Loucy (cell line): ENCODE results near the gene CRHR1.
A peak's percentile ranks its signal among the peaks of the same experiment; 100 is the strongest.

ENCODE experiments used
- H2AFZ ChIP-seq: fragments of 200-600 bp; sonication (generic); 2 replicates; pipeline ENCODE4 v1.6.0; 2016; ENCODE audit warnings: antibody characterized with exemption, mild to moderate bottlenecking, low read length, moderate library complexity
- H3F3A ChIP-seq: fragments of 200-600 bp; 2 replicates; pipeline ENCODE4 v1.6.0; 2016; ENCODE audit warnings: antibody characterized with exemption, low read depth, mild to moderate bottlenecking
- H3K27me3 ChIP-seq: fragments of 200-600 bp; sonication (generic); 2 replicates; pipeline ENCODE4 v1.6.1; 2014; ENCODE audit warnings: low read length, mild to moderate bottlenecking; ENCODE audit not compliant: insufficient read depth, poor library complexity, severe bottlenecking
- H3K36me3 ChIP-seq: fragments of 200-600 bp; sonication (generic); 2 replicates; pipeline ENCODE4 v1.6.1; 2016; ENCODE audit warnings: low read length; ENCODE audit not compliant: insufficient read depth
- H3K4me1 ChIP-seq: fragments of 200-600 bp; sonication (generic); 2 replicates; pipeline ENCODE4 v1.5.1; 2014; ENCODE audit warnings: low read length, mild to moderate bottlenecking; ENCODE audit not compliant: insufficient read depth, poor library complexity, severe bottlenecking
- H3K4me2 ChIP-seq: fragments of 200-600 bp; sonication (generic); 2 replicates; pipeline ENCODE4 v1.6.0; 2014; ENCODE audit warnings: antibody characterized with exemption, low read length, low read depth, mild to moderate bottlenecking; ENCODE audit not compliant: poor library complexity, severe bottlenecking
- H3K4me3 ChIP-seq: fragments of 200-600 bp; sonication (generic); 2 replicates; pipeline ENCODE4 v1.5.1; 2014; ENCODE audit warnings: low read length, mild to moderate bottlenecking, mixed read lengths; ENCODE audit not compliant: poor library complexity, severe bottlenecking
- H3K79me2 ChIP-seq: fragments of 200-600 bp; sonication (generic); 2 replicates; pipeline ENCODE4 v1.6.1; 2014; ENCODE audit warnings: low read length; ENCODE audit not compliant: insufficient read depth
- H3K9ac ChIP-seq: fragments of 200-600 bp; sonication (generic); 2 replicates; pipeline ENCODE4 v1.6.0; 2014; ENCODE audit warnings: mild to moderate bottlenecking, low read depth, low read length, moderate library complexity; ENCODE audit not compliant: poor library complexity, severe bottlenecking
- H3K9me2 ChIP-seq: fragments of 200-600 bp; sonication (generic); replicated peaks from 2 replicates; pipeline ENCODE4 v1.6.1; 2016; ENCODE audit warnings: low read depth, low read length, mixed read lengths
- H3K9me3 ChIP-seq: fragments of 200-600 bp; sonication (generic); 2 replicates; pipeline ENCODE4 v1.6.1; 2014; ENCODE audit warnings: mild to moderate bottlenecking, antibody characterized with exemption, low read length, low read depth; ENCODE audit not compliant: insufficient read depth
- H4K20me1 ChIP-seq: fragments of 200-600 bp; sonication (generic); 2 replicates; pipeline ENCODE4 v1.6.0; 2014; ENCODE audit warnings: antibody characterized with exemption, low read length, mild to moderate bottlenecking; ENCODE audit not compliant: insufficient read depth, poor library complexity, severe bottlenecking
- EZH2phosphoT487 ChIP-seq: fragments of 200-600 bp; IDR thresholded peaks from 2 replicates; pipeline ENCODE4 v1.6.1; 2018; ENCODE audit warnings: antibody characterized with exemption, mild to moderate bottlenecking, moderate library complexity, borderline replicate concordance
- TF ChIP-seq, protein P1 (sequence below): fragments of 200-600 bp; sonication (generic); conservative IDR thresholded peaks from 2 replicates; pipeline ENCODE4 v1.5.1; 2014; ENCODE audit warnings: mild to moderate bottlenecking, antibody characterized with exemption, low read length

Gene CRHR1

DNA sequence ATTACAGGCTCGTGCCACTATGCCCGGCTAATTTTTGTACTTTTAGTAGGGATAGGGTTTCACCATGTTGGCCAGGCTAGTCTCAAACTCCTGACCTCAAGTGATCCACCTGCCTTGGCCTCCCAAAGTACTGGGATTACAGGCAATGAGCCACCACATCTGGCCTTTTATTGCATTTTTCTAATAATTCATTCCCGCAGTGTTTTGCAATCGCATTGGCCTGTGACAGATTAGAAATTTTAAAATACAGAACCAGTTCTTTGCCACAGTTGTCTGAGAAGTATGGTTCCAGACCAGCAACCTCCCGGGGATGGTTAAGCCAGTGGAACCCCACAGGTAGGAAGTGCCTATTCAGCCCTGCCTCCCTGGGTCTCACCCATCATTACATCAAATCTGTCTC lies 3.2 kb upstream of the CRHR1 start:
- no peak overlapping the region for H2AFZ ChIP-seq
- H3K9me2 ChIP-seq = no peaks in the 10 kb centered on the region
- TF ChIP-seq, protein P1, sequence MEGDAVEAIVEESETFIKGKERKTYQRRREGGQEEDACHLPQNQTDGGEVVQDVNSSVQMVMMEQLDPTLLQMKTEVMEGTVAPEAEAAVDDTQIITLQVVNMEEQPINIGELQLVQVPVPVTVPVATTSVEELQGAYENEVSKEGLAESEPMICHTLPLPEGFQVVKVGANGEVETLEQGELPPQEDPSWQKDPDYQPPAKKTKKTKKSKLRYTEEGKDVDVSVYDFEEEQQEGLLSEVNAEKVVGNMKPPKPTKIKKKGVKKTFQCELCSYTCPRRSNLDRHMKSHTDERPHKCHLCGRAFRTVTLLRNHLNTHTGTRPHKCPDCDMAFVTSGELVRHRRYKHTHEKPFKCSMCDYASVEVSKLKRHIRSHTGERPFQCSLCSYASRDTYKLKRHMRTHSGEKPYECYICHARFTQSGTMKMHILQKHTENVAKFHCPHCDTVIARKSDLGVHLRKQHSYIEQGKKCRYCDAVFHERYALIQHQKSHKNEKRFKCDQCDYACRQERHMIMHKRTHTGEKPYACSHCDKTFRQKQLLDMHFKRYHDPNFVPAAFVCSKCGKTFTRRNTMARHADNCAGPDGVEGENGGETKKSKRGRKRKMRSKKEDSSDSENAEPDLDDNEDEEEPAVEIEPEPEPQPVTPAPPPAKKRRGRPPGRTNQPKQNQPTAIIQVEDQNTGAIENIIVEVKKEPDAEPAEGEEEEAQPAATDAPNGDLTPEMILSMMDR = no peak
- no peak for TF ChIP-seq EZH2phosphoT487
- H3K9me3 ChIP-seq = no peaks in the 10 kb centered on the region
- H3K79me2 ChIP-seq = no peaks in the 10 kb centered on the region
- no peak overlapping the region for H3K4me2 ChIP-seq
- no peaks in the 10 kb centered on the region for H3K36me3 ChIP-seq
- H3K4me1 ChIP-seq = no peaks in the 10 kb centered on the region
- H4K20me1 ChIP-seq = no peaks in the 10 kb centered on the region
- H3K9ac ChIP-seq = no peak overlapping the region
- no peak overlapping the region for H3K4me3 ChIP-seq
- H3F3A ChIP-seq = no peaks in the 10 kb centered on the region
- peaks cover 7% of the 10 kb centered on the region for H3K27me3 ChIP-seq

DNA sequence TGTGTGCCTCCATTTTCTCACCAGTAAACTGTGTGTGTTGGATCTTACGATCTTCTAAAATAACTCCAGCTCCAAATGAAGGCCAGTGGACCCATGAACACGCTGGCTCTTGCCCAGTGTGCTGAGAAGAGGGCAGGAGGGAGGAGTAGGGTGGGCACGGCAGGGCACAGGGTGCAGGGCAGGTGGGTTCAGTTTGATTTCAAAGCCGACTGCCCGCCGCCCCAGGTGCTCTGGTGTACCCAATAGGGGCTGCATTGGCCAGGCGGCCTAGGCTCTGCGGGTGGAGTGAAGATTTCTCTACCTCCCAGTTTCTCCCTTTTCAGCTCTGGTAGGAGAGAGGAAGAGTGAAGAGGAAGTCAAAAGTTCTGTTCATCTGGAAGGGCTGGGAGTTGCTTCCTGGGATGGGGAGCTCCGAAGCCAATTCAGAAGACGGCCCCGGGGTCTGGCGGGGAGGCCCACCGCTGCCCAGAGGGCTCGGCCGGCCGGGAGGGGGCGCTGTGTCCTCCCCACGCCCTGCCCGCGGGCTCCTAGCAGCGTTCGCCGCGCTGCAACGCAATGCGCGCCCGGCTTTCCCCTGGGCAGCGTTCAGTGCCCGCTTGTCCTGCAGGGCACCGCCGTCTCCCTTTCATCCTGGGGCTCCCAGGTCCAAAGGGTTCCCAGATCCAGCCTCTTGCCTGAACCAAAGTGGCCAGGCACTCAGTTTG lies 1.1 kb upstream of the CRHR1 start:
- Histone ChIP-seq H3K9ac (no peak overlapping the region), H3K27me3 (peaks cover 7% of the 10 kb centered on the region), H3K9me3 (no peaks in the 10 kb centered on the region), H3K9me2 (no peaks in the 10 kb centered on the region), H2AFZ (no peak overlapping the region), H4K20me1 (no peaks in the 10 kb centered on the region), H3K36me3 (no peaks in the 10 kb centered on the region), H3K4me2 (no peak overlapping the region), H3F3A (no peaks in the 10 kb centered on the region), H3K4me1 (no peaks in the 10 kb centered on the region), H3K79me2 (no peaks in the 10 kb centered on the region), H3K4me3 (no peak overlapping the region)
- TF ChIP-seq EZH2phosphoT487 = no peak
- TF ChIP-seq, protein P1 = 0 out of 2 replicates have a peak, but pooled peaks have one; percentile 16

DNA sequence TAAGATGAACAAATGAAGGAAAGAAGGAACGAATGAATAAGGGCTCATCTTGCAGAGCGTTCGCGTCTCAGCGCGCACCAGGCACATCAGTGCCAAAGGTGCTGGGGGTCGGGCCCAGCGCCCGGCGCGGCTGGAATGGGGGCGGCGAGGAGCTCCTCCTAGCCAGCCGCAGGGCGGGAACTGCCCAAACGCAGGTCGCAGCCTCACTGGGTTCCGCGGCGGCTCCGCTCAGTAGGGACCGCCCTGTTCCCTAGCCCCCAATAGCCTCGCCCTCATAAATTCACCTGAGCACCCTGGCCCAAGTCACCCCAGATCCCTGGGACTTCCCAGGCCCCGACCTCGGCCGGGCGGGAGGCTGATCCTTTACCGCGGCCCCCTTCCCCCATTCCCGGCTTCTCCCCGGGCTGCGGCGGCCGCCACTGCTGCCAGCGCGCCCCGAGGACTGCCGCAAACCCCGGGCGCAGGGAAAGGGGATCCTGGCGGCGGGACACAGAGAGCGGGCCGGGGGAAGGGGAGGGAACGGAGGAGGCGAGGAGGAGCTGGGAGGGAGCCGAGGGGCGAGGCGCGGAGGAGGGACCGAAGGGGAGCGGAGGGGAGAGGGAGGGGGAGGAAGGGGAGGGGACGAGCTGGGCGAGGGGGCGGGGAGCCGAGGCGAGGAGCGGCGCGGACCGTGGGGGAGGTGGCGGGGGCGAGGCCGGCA lies 377 bp upstream of the CRHR1 start:
- Histone ChIP-seq H3K4me1 (no peaks in the 10 kb centered on the region), H2AFZ (no peak overlapping the region), H3K36me3 (no peaks in the 10 kb centered on the region), H4K20me1 (no peaks in the 10 kb centered on the region), H3F3A (no peaks in the 10 kb centered on the region), H3K9me3 (no peaks in the 10 kb centered on the region), H3K4me2 (no peak overlapping the region), H3K9ac (no peak overlapping the region), H3K4me3 (no peak overlapping the region), H3K27me3 (peaks cover 7% of the 10 kb centered on the region), H3K79me2 (no peaks in the 10 kb centered on the region), H3K9me2 (no peaks in the 10 kb centered on the region)
- TF ChIP-seq, protein P1 = no peak
- no peak for TF ChIP-seq EZH2phosphoT487
